ENCODE data around the gene KDELR1. TPM values are rescaled to one million over a fixed set of nuclear protein-coding genes. Genes with fewer than 3 reads are reported as not detected.

The KDELR1 gene
- total and polyA plus RNA-seq, 2 of the 13 experiments (the other 11 are each of a cell fraction or from before 2014, with no cell fraction given): 134 to 185 TPM

- TF ChIP-seq ZNF687 (CRISPR knock-in tag; IDR thresholded peaks at IDR 0.05) (peak; percentile 38), SALL1 (CRISPR knock-in tag; IDR thresholded peaks at IDR 0.05) (peak; percentile 22; the same call in 1 of the 2 replicates), FOXA3 (CRISPR knock-in tag; IDR thresholded peaks at IDR 0.05) (0 out of 2 replicates have a peak, but pooled peaks have one; percentile 9), ZSCAN20 (CRISPR knock-in tag; IDR thresholded peaks at IDR 0.05; ENCODE audit: borderline replicate concordance) (no peak), FOSL2 (CRISPR knock-in tag; IDR thresholded peaks at IDR 0.05) (no peak), SAP130 (CRISPR knock-in tag; IDR thresholded peaks at IDR 0.05; ENCODE audit: low read depth) (0 out of 2 replicates have a peak, but pooled peaks have one; percentile 21), MBNL3 (CRISPR knock-in tag; conservative IDR thresholded peaks at IDR 0.05) (no peak), BHLHE40 (IDR thresholded peaks at IDR 0.05; ENCODE audit: low read length) (peak; percentile 78), MAX (IDR thresholded peaks at IDR 0.05) (peak; percentile 32; the same call in 1 of the 2 replicates), RXRB (CRISPR knock-in tag; IDR thresholded peaks at IDR 0.05; ENCODE audit: borderline replicate concordance) (0 out of 2 replicates have a peak, but pooled peaks have one; percentile 14), HOXA5 (CRISPR knock-in tag; IDR thresholded peaks at IDR 0.05) (no peak), ARNTL (CRISPR knock-in tag; IDR thresholded peaks at IDR 0.05) (0 out of 2 replicates have a peak, but pooled peaks have one; percentile 40)
- TF ChIP-seq, protein P1, sequence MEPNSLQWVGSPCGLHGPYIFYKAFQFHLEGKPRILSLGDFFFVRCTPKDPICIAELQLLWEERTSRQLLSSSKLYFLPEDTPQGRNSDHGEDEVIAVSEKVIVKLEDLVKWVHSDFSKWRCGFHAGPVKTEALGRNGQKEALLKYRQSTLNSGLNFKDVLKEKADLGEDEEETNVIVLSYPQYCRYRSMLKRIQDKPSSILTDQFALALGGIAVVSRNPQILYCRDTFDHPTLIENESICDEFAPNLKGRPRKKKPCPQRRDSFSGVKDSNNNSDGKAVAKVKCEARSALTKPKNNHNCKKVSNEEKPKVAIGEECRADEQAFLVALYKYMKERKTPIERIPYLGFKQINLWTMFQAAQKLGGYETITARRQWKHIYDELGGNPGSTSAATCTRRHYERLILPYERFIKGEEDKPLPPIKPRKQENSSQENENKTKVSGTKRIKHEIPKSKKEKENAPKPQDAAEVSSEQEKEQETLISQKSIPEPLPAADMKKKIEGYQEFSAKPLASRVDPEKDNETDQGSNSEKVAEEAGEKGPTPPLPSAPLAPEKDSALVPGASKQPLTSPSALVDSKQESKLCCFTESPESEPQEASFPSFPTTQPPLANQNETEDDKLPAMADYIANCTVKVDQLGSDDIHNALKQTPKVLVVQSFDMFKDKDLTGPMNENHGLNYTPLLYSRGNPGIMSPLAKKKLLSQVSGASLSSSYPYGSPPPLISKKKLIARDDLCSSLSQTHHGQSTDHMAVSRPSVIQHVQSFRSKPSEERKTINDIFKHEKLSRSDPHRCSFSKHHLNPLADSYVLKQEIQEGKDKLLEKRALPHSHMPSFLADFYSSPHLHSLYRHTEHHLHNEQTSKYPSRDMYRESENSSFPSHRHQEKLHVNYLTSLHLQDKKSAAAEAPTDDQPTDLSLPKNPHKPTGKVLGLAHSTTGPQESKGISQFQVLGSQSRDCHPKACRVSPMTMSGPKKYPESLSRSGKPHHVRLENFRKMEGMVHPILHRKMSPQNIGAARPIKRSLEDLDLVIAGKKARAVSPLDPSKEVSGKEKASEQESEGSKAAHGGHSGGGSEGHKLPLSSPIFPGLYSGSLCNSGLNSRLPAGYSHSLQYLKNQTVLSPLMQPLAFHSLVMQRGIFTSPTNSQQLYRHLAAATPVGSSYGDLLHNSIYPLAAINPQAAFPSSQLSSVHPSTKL (CRISPR knock-in tag; IDR thresholded peaks at IDR 0.05): peak; percentile 11; the same call in 1 of the 2 replicates
Measured at GRCh38 chr19:48348045-48348444, 43.3 kb downstream of the KDELR1 start (continued).

Measured in HepG2 (cell line).